Endothelial cell (in vitro differentiated cells): ENCODE data around the gene PRPF31. TPM values are rescaled to one million over a fixed set of nuclear protein-coding genes. Genes with fewer than 3 reads are reported as not detected.
"Not testable (repeated sequence)": the region's sequence is repeated elsewhere in the genome, so short reads cannot be mapped to it uniquely, and the experiment has no call there.

Experiments
- DNase-seq: peaks from one replicate; pipeline ENCODE4 v3.0.0; 2021; ENCODE audit warnings: low spot score
- H3K27ac Mint-ChIP-seq: one replicate; pipeline ENCODE4 v1.8.0; 2021; ENCODE audit warnings: mixed read lengths, inconsistent platforms; ENCODE audit not compliant: unreplicated experiment
- H3K27me3 Mint-ChIP-seq: one replicate; pipeline ENCODE4 v1.8.0; 2021; ENCODE audit warnings: mild to moderate bottlenecking, moderate library complexity, mixed read lengths, inconsistent platforms; ENCODE audit not compliant: unreplicated experiment
- H3K36me3 Mint-ChIP-seq: one replicate; pipeline ENCODE4 v1.8.0; 2021; ENCODE audit warnings: mild to moderate bottlenecking, low read depth, mixed read lengths, inconsistent platforms; ENCODE audit not compliant: unreplicated experiment
- H3K4me1 Mint-ChIP-seq: one replicate; pipeline ENCODE4 v1.8.0; 2021; ENCODE audit warnings: mild to moderate bottlenecking, mixed read lengths, inconsistent platforms; ENCODE audit not compliant: unreplicated experiment
- H3K4me3 Mint-ChIP-seq: one replicate; pipeline ENCODE4 v1.8.0; 2021; ENCODE audit warnings: mild to moderate bottlenecking, mixed read lengths, inconsistent platforms; ENCODE audit not compliant: unreplicated experiment
- H3K9me3 Mint-ChIP-seq: one replicate; pipeline ENCODE4 v1.8.0; 2021; ENCODE audit warnings: mixed read lengths, inconsistent platforms; ENCODE audit not compliant: unreplicated experiment
- CTCF ChIP-seq: fragments of 200-600 bp; sonication (generic); IDR thresholded peaks from one replicate; pipeline ENCODE4 v1.5.0; 2021; ENCODE audit warnings: antibody characterized with exemption; ENCODE audit not compliant: unreplicated experiment
- total RNA-seq: library from RNA; stranded (reverse); fragmentation: NEBNext Ultra II Directional; extraction: Animal tissue kit (Norgen Biotek cat#: 25700); gene quantifications from one replicate; pipeline ENCODE4 v1.2.1, GENCODE V29; 2021; ENCODE audit not compliant: unreplicated experiment

The PRPF31 gene
- total RNA-seq, 1 donor from 2014 or later: 71.7 TPM

DNA sequence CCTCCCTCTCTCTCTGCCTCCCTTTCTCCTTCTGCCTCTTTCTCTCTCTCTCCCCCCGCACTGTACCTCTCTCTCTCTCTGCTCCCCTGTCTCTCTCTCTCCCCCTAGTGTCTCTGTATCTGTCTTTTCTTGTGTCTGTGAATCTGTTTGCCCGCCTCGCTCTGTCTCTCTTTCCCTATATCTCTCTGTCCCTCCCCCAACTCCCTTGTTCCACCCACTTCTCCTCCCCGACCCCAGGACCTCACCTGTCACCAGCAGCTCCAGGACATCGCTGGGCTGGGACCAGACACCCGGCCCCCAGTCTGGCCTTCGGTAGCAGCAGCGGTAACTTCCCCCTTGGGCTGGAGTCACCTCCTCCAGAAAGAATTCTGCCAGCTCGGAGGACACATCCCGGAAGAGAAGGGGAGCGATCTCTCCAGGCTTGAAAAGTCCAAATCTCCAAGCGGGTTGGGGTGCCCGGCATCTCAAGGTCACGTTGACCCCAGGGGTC, 18.9 kb upstream of the PRPF31 start:
- no peak for TF ChIP-seq CTCF
- no peak for DNase-seq
- peaks cover 4% of the 10 kb centered on the region for H3K27me3 Mint-ChIP-seq
- no peaks in the 10 kb centered on the region for H3K9me3 Mint-ChIP-seq
- peak overlapping the region; percentile 56 for H3K4me3 Mint-ChIP-seq
- peaks cover 6% of the 10 kb centered on the region for H3K4me1 Mint-ChIP-seq
- H3K36me3 Mint-ChIP-seq: no peaks in the 10 kb centered on the region
- no peak overlapping the region for H3K27ac Mint-ChIP-seq

DNA sequence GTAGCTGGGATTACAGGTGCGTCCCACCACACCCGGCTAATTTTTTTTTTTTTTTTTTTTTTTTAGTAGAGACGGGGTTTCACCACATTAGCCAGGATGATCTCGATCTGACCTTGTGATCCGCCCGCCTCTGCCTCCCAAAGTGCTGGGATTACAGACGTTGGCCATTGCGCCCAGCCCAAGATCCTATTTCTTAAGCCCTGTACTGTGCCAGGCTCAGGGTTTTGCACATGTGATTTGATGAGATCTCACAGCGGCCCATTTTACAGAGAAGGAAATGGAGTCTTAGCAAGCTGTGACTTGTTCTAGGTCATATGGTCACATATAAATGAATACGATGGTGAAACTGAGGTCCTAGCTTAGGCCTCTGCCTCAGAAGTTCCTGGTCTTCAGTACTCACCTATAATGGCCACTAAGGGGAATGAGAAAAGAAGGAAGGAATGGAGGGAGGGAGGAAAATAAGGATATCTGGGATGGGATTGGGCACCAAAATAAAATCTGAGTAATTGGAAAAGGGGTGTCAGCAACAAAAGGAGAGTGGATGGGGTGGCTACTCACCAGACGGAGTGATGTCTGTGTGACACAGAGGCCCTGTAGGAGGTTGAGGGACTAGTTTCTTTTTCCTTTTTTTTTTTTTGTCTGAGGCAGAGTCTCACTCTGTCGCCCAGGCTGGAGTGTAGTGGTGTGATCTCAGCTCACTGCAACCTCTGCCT, 16.2 kb upstream of the PRPF31 start:
- Mint-ChIP-seq H3K27me3 (peaks cover 4% of the 10 kb centered on the region), H3K4me1 (peaks cover 14% of the 10 kb centered on the region)
- no peak for TF ChIP-seq CTCF

GRCh38 chr19:54099903-54100255, 15.7 kb upstream of the PRPF31 start:
- H3K4me3 Mint-ChIP-seq, H3K9me3 Mint-ChIP-seq, H3K36me3 Mint-ChIP-seq, H3K27ac Mint-ChIP-seq, DNase-seq, H3K27me3 Mint-ChIP-seq: not testable (repeated sequence)
- H3K4me1 Mint-ChIP-seq: peaks cover 14% of the 10 kb centered on the region

More for the DNA sequence above, 16.2 kb upstream of the PRPF31 start:
- no peak overlapping the region for H3K27ac Mint-ChIP-seq
- no peaks in the 10 kb centered on the region for H3K9me3 Mint-ChIP-seq
- H3K4me3 Mint-ChIP-seq: no peak overlapping the region
- no peak for DNase-seq
- H3K36me3 Mint-ChIP-seq: no peaks in the 10 kb centered on the region

DNA sequence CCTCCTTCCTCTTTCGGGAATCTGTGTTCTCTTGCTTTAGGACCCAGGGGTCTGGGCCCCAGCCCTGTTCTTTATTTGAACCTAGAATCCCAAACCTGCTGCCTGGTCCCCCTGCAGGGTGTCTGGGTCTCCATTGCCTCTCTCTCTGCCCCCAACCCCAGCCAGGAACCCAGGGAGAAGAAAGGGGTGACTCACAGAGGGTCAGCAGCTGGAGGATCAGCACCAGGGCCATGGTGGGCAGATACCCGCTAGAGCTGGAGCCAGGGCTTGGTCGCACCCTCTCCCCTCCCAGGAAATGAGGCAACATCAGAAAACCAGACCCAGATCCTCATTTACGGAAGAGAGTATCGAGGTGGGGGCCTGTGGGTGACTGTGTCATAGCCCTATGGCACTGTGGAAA, 15.0 kb upstream of the PRPF31 start, which contains the start of gene OSCAR:
Gene OSCAR, minus strand, starts transcription at position 243 of the 400 bp plus-strand sequence. Its CDS starts 11 bp downstream, at position 232.
- H3K4me3 Mint-ChIP-seq: peak within 1 kb of the TSS; percentile 3
- no peak for TF ChIP-seq CTCF
- peaks cover 4% of the 10 kb centered on the region for H3K27me3 Mint-ChIP-seq
- H3K36me3 Mint-ChIP-seq: peaks cover 3% of the 10 kb centered on the region
- no peak for DNase-seq
- H3K4me1 Mint-ChIP-seq: peaks cover 14% of the 10 kb centered on the region
- peak within 1 kb of the TSS; percentile 31 for H3K27ac Mint-ChIP-seq
- no peaks in the 10 kb centered on the region for H3K9me3 Mint-ChIP-seq

DNA sequence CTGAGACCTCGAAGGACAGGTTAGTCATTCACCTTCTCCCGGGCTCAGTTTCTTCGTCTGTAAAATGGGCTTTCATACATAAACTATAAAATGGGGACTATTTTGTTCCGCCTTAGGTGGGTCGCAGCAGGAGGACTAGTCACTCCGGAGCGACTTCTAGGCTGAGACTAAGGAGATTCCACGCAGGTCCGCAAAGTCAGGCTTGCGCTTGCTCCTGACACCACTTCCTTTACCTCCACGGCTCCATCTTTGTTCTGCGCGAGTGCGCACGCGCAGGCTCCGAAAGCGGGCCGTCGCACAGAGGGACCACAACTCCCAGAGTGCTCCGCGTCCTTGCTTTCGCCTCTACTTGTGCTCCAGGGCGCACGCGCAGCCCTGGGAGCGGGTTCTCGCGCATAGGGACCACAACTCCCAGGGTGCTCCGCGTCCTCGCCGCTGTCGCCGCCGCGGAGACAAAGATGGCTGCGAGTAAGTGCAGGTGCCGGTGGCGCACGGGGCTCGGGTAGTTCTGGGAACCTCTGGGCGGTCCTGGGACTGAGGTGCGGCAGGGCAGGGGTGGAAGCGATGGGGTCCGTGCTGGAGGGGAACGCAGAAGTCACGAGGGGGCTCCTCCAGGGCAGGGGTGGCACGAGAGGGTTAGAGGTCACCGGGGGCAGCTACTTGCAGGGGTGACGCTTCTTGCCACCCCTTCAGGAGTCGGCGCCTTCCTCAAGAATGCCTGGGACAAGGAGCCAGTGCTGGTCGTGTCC, 13.0 kb upstream of the PRPF31 start, which contains the start of gene NDUFA3:
Gene NDUFA3, plus strand, starts transcription at position 435 of the 749 bp plus-strand sequence. Its CDS starts 24 bp downstream, at position 459.
- H3K4me1 Mint-ChIP-seq: peaks cover 8% of the 10 kb centered on the region

More for the DNA sequence above, 13.0 kb upstream of the PRPF31 start, which contains the start of gene NDUFA3:
- Mint-ChIP-seq H3K27me3 (peaks cover 6% of the 10 kb centered on the region), H3K36me3 (peaks cover 18% of the 10 kb centered on the region), H3K27ac (peak within 1 kb of the TSS; percentile 36), H3K4me3 (peak within 1 kb of the TSS; percentile 96), H3K9me3 (no peaks in the 10 kb centered on the region)
- no peak for TF ChIP-seq CTCF
- DNase-seq: peak; percentile 96
